A673 (cell line): ENCODE results near the gene TRIM43B. TPM values are rescaled to one million over a fixed set of nuclear protein-coding genes. Genes with fewer than 3 reads are reported as not detected.
A peak's percentile ranks its signal among the peaks of the same experiment; 100 is the strongest.
"Not testable (repeated sequence)": the region's sequence is repeated elsewhere in the genome, so short reads cannot be mapped to it uniquely, and the experiment has no call there.

Experiments used
- Bru-seq: library from RNA; stranded (reverse); fragments of 400-500 nt; gene quantifications from one replicate; lab custom pipeline; 2021; lab: Mats Ljungman, UMichigan
- BruChase-seq, 2 experiments: library from RNA; stranded (reverse); fragments of 400-500 nt; gene quantifications; one replicate each; lab custom pipeline; 2021; lab: Mats Ljungman, UMichigan
- BruUV-seq: library from RNA; stranded (reverse); fragments of 400-500 nt; replicated peaks from 2 replicates; lab custom pipeline; 2021; lab: Mats Ljungman, UMichigan
- CTCF ChIA-PET: fragments of 300-600 bp; sonication (Branson Sonifier 250); formaldehyde crosslinking; loops from one replicate; lab custom pipeline; 2022; ENCODE audit warnings: antibody characterized with exemption; lab: Charles Lee
- POLR2A ChIA-PET: fragments of 300-600 bp; sonication (Branson Sonifier 250); formaldehyde crosslinking; loops from one replicate; lab custom pipeline; 2022; ENCODE audit warnings: antibody characterized with exemption; ENCODE audit not compliant: low non-redundant PET; lab: Charles Lee
- DNase-seq: peaks from one replicate; pipeline ENCODE4 v3.0.0-alpha.2; 2015; ENCODE audit warnings: low spot score
- H3K27ac ChIP-seq: fragments of 200-600 bp; sonication (generic); 2 replicates; pipeline ENCODE4 v1.5.1; 2016; ENCODE audit warnings: mixed run types, low read depth, mild to moderate bottlenecking, mixed read lengths, antibody characterized with exemption, low read length; ENCODE audit not compliant: poor library complexity, severe bottlenecking
- H3K27me3 ChIP-seq: fragments of 200-600 bp; sonication (generic); replicated peaks from 2 replicates; pipeline ENCODE4 v1.6.1; 2017; ENCODE audit warnings: mixed run types, low read depth, mild to moderate bottlenecking, mixed read lengths, antibody characterized with exemption, low read length; ENCODE audit not compliant: insufficient read depth, poor library complexity
- H3K36me3 ChIP-seq: fragments of 200-600 bp; sonication (generic); 2 replicates; pipeline ENCODE4 v1.6.1; 2016; ENCODE audit warnings: mixed run types, mild to moderate bottlenecking, mixed read lengths, antibody characterized with exemption, low read length; ENCODE audit not compliant: insufficient read depth, poor library complexity, severe bottlenecking
- H3K4me1 ChIP-seq: fragments of 200-600 bp; sonication (generic); 2 replicates; pipeline ENCODE4 v1.6.1; 2017; ENCODE audit warnings: mixed run types, mild to moderate bottlenecking, mixed read lengths, antibody characterized with exemption, low read length; ENCODE audit not compliant: insufficient read depth, poor library complexity, severe bottlenecking
- H3K4me3 ChIP-seq: fragments of 200-600 bp; sonication (generic); 2 replicates; pipeline ENCODE4 v1.5.1; 2016; ENCODE audit warnings: low read depth, mixed run types, mild to moderate bottlenecking, mixed read lengths, low read length; ENCODE audit not compliant: poor library complexity, severe bottlenecking
- H3K9me3 ChIP-seq: fragments of 200-600 bp; sonication (generic); 2 replicates; pipeline ENCODE4 v1.6.1; 2016; ENCODE audit warnings: mixed run types, low read depth, mild to moderate bottlenecking, mixed read lengths, antibody characterized with exemption, low read length; ENCODE audit not compliant: poor library complexity, severe bottlenecking
- EZH2 ChIP-seq: fragments of 200-600 bp; sonication (generic); IDR thresholded peaks from 2 replicates; pipeline ENCODE4 v1.6.1; 2017; ENCODE audit warnings: borderline replicate concordance, low read depth, mild to moderate bottlenecking, mixed read lengths, antibody characterized with exemption, low read length; ENCODE audit not compliant: poor library complexity, severe bottlenecking
- intact Hi-C: fragments of 100-400 bp; cut with micrococcal nuclease; formaldehyde crosslinking; loops from one replicate; pipeline ENCODE4 v1.10.0; 2022; ENCODE audit not compliant: unreplicated experiment
- long read RNA-seq: library from polyadenylated mRNA; stranded (forward); transcript quantifications from one replicate; pipeline ENCODE4 v2.0.0, GENCODE V29; 2022
- total RNA-seq: library from RNA; stranded (reverse); gene quantifications from 2 replicates; pipeline ENCODE4 v1.2.3, GENCODE V29; 2021
- TF ChIP-seq, protein P1 (sequence below): fragments of 300-800, 200-600 bp; sonication (generic); conservative IDR thresholded peaks from 2 replicates; pipeline ENCODE4 v1.5.1; 2017; ENCODE audit warnings: low read depth, mild to moderate bottlenecking, antibody characterized with exemption, low read length, moderate library complexity, mixed read lengths

Gene TRIM43B
- total RNA-seq (not detected in 2 replicates), Bru-seq, nascent RNA (not detected), BruChase-seq, experiment 1, labeled RNA remaining after a 2-hour chase (not detected), BruChase-seq, experiment 2, labeled RNA remaining after a 6-hour chase (not detected)
- long read RNA-seq = 0 reads

- H3K27ac ChIP-seq, H3K4me1 ChIP-seq, intact Hi-C loops, DNase-seq, POLR2A ChIA-PET, H3K4me3 ChIP-seq, H3K27me3 ChIP-seq, BruUV-seq, H3K36me3 ChIP-seq, H3K9me3 ChIP-seq, CTCF ChIA-PET: not testable (repeated sequence)
Observed at GRCh38 chr2:95484654-95485053, at the start of gene TRIM43B. TSS of gene TRIM43B (minus strand) at chr2:95484754. CDS start at chr2:95482714, 2,040 bp downstream.

DNA sequence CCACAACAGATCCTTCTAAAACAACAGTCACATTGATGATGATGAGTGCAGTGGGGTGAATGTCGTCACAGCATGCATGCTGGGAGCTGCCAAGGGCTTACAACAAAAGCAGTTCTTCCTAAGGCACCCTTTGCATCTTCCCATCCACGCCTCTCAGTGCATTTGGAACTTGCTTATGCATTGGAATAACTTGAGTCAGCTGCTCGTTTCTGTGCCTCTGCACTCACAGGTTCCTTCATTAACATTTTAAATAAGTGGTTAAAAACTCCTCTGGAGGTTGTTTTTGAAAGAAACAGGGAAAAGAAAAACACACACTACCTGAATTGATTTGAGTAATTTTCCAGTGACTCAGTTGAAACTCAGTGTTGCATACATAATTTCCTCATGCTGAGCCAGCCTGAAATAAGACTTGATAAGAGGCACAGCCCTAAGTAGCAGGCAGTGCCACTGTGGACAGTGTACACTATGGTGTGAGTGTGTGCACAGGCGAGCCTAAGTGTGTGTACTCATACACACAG, 46.8 kb upstream of the TRIM43B start:
- intact Hi-C loops = no loop called here
- TF ChIP-seq EZH2 = no peak
- TF ChIP-seq, protein P1, sequence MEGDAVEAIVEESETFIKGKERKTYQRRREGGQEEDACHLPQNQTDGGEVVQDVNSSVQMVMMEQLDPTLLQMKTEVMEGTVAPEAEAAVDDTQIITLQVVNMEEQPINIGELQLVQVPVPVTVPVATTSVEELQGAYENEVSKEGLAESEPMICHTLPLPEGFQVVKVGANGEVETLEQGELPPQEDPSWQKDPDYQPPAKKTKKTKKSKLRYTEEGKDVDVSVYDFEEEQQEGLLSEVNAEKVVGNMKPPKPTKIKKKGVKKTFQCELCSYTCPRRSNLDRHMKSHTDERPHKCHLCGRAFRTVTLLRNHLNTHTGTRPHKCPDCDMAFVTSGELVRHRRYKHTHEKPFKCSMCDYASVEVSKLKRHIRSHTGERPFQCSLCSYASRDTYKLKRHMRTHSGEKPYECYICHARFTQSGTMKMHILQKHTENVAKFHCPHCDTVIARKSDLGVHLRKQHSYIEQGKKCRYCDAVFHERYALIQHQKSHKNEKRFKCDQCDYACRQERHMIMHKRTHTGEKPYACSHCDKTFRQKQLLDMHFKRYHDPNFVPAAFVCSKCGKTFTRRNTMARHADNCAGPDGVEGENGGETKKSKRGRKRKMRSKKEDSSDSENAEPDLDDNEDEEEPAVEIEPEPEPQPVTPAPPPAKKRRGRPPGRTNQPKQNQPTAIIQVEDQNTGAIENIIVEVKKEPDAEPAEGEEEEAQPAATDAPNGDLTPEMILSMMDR = no peak
- POLR2A ChIA-PET = no interaction called here

GRCh38 chr2:95530734-95531133, 46.2 kb upstream of the TRIM43B start:
- DNase-seq = peak; percentile 22
- H3K4me3 ChIP-seq = no peak overlapping the region
- intact Hi-C loops = no loop called here
- peaks cover 15% of the 10 kb centered on the region for H3K36me3 ChIP-seq
- no peaks in the 10 kb centered on the region for H3K9me3 ChIP-seq
- H3K4me1 ChIP-seq = no peaks in the 10 kb centered on the region
- no TSS peak for BruUV-seq
- H3K27ac ChIP-seq = no peak overlapping the region
- TF ChIP-seq, protein P1 = no peak
- no peak for TF ChIP-seq EZH2
- POLR2A ChIA-PET = no interaction called here
- H3K27me3 ChIP-seq = no peaks in the 10 kb centered on the region
- CTCF ChIA-PET = no interaction called here

More for the DNA sequence above, 46.8 kb upstream of the TRIM43B start:
- no peaks in the 10 kb centered on the region for H3K4me1 ChIP-seq
- peaks cover 15% of the 10 kb centered on the region for H3K36me3 ChIP-seq
- H3K27ac ChIP-seq = no peak overlapping the region
- no peaks in the 10 kb centered on the region for H3K9me3 ChIP-seq
- no peak overlapping the region for H3K4me3 ChIP-seq
- BruUV-seq = no TSS peak
- no peak for DNase-seq
- CTCF ChIA-PET = no interaction called here
- no peaks in the 10 kb centered on the region for H3K27me3 ChIP-seq
